ENCODE measurements around the gene STAT4.

DNA sequence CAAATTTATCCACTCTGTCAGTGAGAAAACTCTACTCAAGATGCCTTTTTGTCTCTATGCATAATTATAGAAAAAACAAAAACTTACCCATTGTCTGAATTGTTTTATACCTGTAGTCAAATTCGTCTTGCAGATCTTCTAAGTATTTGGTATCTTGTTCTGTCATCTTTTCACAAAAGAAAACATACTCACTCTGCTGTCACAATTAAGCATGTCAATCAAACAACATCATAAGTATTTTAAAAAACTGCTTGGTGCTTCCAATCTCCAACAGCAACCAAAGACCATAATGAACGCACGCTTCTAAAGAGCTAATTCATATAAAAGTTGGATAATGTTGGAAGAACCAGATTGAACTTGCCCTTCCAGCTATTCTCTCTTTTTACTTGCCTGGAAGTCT, 81.2 kb downstream of the STAT4 start:
- no peak for TF ChIP-seq EZH2 (IDR thresholded peaks at IDR 0.05; ENCODE audit: borderline replicate concordance, low read depth, low read length, poor library complexity, severe bottlenecking)
- TF ChIP-seq, protein P1, sequence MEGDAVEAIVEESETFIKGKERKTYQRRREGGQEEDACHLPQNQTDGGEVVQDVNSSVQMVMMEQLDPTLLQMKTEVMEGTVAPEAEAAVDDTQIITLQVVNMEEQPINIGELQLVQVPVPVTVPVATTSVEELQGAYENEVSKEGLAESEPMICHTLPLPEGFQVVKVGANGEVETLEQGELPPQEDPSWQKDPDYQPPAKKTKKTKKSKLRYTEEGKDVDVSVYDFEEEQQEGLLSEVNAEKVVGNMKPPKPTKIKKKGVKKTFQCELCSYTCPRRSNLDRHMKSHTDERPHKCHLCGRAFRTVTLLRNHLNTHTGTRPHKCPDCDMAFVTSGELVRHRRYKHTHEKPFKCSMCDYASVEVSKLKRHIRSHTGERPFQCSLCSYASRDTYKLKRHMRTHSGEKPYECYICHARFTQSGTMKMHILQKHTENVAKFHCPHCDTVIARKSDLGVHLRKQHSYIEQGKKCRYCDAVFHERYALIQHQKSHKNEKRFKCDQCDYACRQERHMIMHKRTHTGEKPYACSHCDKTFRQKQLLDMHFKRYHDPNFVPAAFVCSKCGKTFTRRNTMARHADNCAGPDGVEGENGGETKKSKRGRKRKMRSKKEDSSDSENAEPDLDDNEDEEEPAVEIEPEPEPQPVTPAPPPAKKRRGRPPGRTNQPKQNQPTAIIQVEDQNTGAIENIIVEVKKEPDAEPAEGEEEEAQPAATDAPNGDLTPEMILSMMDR (conservative IDR thresholded peaks at IDR 0.05; ENCODE audit: low read depth, low read length): no peak

Measured in A673 (cell line).